CD4-positive, alpha-beta T cell (primary cell): Measurements from ENCODE around the gene WNT1. TPM values are rescaled to one million over a fixed set of nuclear protein-coding genes. Genes with fewer than 3 reads are reported as not detected.

Experiments used
- ATAC-seq: fragments of 200-7000 bp; cut with Tn5 transposase; one replicate; pipeline ENCODE4 v1.10.0; 2022; ENCODE audit warnings: mild to moderate bottlenecking; ENCODE audit not compliant: poor library complexity
- CTCF ChIA-PET: fragments of 350-600 bp; sonication (Branson Sonifier 250); formaldehyde crosslinking; loops from one replicate; lab custom pipeline; 2021; ENCODE audit warnings: antibody characterized with exemption, inconsistent platforms; lab: Charles Lee
- POLR2A ChIA-PET: fragments of 350-600 bp; sonication (Branson Sonifier 250); formaldehyde crosslinking; loops from one replicate; lab custom pipeline; 2021; ENCODE audit warnings: antibody characterized with exemption, inconsistent platforms; lab: Charles Lee
- DNase-seq, 14 experiments: peaks; one replicate each; pipeline ENCODE4 v3.0.0-alpha.2; 2013 to 2020; ENCODE audit warnings: mixed read lengths in 2 of 14
- H3K27ac ChIP-seq, 2 donors: one replicate each; pipeline versions ENCODE4 v1.5.1 to v1.7.0; 2013; ENCODE audit warnings: low read length in 2 of 2, low read depth in 1 of 2, mild to moderate bottlenecking in 1 of 2
- H3K27me3 ChIP-seq, 2 experiments: 1 replicate in 1 of 2; 2 replicates in 1 of 2; pipeline versions ENCODE4 v1.6.1 to v1.7.0; 2013; ENCODE audit warnings: low read length in 2 of 2, control low read depth in 1 of 2, mild to moderate bottlenecking in 1 of 2, moderate library complexity in 1 of 2; ENCODE audit not compliant: insufficient read depth in 2 of 2, control insufficient read depth in 1 of 2
- H3K36me3 ChIP-seq: one replicate; pipeline ENCODE4 v1.6.1; 2013; ENCODE audit warnings: low read length, control low read depth; ENCODE audit not compliant: insufficient read depth
- H3K4me1 ChIP-seq: one replicate; pipeline ENCODE4 v1.6.1; 2013; ENCODE audit warnings: low read length, control low read depth; ENCODE audit not compliant: insufficient read depth
- H3K4me3 ChIP-seq: one replicate; pipeline ENCODE4 v1.5.1; 2013; ENCODE audit warnings: mild to moderate bottlenecking, low read length, moderate library complexity
- H3K9me3 ChIP-seq, 2 experiments: 1 replicate in 1 of 2; 2 replicates in 1 of 2; pipeline versions ENCODE4 v1.6.1 to v1.7.0; 2013; ENCODE audit warnings: low read length in 2 of 2, mild to moderate bottlenecking in 2 of 2, control low read depth in 1 of 2, moderate library complexity in 1 of 2; ENCODE audit not compliant: control insufficient read depth in 1 of 2, insufficient read depth in 1 of 2
- H3K27ac Mint-ChIP-seq: one replicate; pipeline ENCODE4 v1.8.0; 2020; ENCODE audit warnings: mixed read lengths
- H3K27me3 Mint-ChIP-seq: one replicate; pipeline ENCODE4 v1.8.0; 2021; ENCODE audit warnings: mixed read lengths
- H3K36me3 Mint-ChIP-seq: one replicate; pipeline ENCODE4 v1.8.0; 2021; ENCODE audit warnings: low read depth, mixed read lengths
- H3K4me1 Mint-ChIP-seq: one replicate; pipeline ENCODE4 v1.8.0; 2021; ENCODE audit warnings: low read depth, mixed read lengths
- H3K4me3 Mint-ChIP-seq: one replicate; pipeline ENCODE4 v1.8.0; 2020; ENCODE audit warnings: mild to moderate bottlenecking, mixed read lengths
- H3K9me3 Mint-ChIP-seq: one replicate; pipeline ENCODE4 v1.8.0; 2020; ENCODE audit warnings: mixed read lengths
- intact Hi-C, 2 experiments: fragments of 100-400 bp; cut with DNase I in 1 of 2; cut with micrococcal nuclease in 1 of 2; formaldehyde crosslinking; loops; one replicate each; pipeline versions ENCODE4 v1.15.1 to v1.9.0; 2023 to 2025; cut with DNase I, micrococcal nuclease
- total RNA-seq, 174 experiments: library from RNA in 2 of 174; stranded (reverse) in 2 of 174; gene quantifications; one replicate each; pipeline ENCODE4 v1.2.3 and lab custom pipeline; 2021 to 2026
- TF ChIP-seq, protein P1 (sequence below): fragments of 200-600 bp; IDR thresholded peaks from one replicate; pipeline ENCODE4 v1.8.0; 2022; ENCODE audit warnings: antibody characterized with exemption, mild to moderate bottlenecking

The WNT1 gene
- total RNA-seq, 2 experiments from 2014 or later = 1.8 to 2.7 TPM

DNA sequence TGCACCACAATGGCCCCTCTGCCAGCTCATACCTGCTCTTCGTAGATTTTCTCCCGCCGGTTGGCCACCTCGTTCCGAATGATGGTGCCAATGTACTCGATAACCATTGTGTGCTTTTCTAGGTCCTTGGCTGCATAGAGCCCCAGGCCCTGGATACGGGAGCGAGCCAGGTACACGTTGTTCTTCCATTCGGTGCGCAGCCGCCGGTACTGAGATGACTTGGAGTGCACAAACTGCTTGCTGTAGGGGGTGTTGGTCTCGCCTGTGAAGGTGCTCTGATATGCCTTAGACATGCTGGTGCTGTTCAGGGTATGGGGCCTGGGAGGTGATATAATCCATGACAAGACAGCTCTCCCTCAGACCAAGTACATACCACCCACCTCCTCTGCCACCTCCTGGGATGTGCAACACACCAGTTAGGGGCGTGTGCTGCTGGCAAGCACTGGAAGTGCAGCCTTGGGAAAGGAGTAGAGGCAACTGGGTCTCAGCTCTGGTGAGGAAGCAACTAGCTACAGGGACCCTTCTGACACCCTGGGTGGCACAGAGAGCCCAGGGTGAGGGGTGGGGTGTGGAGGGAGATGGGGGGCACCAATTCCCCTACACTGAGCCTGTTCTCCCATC, 44.5 kb downstream of the WNT1 start:
- H3K4me3 Mint-ChIP-seq = peak overlapping the region; percentile 4
- TF ChIP-seq, protein P1, sequence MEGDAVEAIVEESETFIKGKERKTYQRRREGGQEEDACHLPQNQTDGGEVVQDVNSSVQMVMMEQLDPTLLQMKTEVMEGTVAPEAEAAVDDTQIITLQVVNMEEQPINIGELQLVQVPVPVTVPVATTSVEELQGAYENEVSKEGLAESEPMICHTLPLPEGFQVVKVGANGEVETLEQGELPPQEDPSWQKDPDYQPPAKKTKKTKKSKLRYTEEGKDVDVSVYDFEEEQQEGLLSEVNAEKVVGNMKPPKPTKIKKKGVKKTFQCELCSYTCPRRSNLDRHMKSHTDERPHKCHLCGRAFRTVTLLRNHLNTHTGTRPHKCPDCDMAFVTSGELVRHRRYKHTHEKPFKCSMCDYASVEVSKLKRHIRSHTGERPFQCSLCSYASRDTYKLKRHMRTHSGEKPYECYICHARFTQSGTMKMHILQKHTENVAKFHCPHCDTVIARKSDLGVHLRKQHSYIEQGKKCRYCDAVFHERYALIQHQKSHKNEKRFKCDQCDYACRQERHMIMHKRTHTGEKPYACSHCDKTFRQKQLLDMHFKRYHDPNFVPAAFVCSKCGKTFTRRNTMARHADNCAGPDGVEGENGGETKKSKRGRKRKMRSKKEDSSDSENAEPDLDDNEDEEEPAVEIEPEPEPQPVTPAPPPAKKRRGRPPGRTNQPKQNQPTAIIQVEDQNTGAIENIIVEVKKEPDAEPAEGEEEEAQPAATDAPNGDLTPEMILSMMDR = no peak
- H3K36me3 ChIP-seq = peaks cover 69% of the 10 kb centered on the region

GRCh38 chr12:49023812-49024211, 45.7 kb downstream of the WNT1 start:
- ChIA-PET POLR2A (no interaction called here), CTCF (interaction anchor here (2.0 kb wide), 1 partner anchor 36 kb away, joined by 4 read pairs; no protein-coding TSS in a partner anchor)
- Mint-ChIP-seq H3K36me3 (peaks cover 78% of the 10 kb centered on the region), H3K4me3 (no peak overlapping the region), H3K4me1 (peaks cover 11% of the 10 kb centered on the region), H3K27me3 (no peaks in the 10 kb centered on the region), H3K9me3 (no peaks in the 10 kb centered on the region), H3K27ac (no peak overlapping the region)
- no peaks in the 10 kb centered on the region for H3K9me3 ChIP-seq
- H3K36me3 ChIP-seq = peaks cover 80% of the 10 kb centered on the region
- ATAC-seq (no peak), DNase-seq (no peak)
- intact Hi-C loops = loop anchor here in 1 of 2 experiments (2.0 kb wide), 1 partner anchor 21 kb away; no protein-coding TSS in a partner anchor
- H3K4me3 ChIP-seq = no peak overlapping the region
- H3K27me3 ChIP-seq = no peaks in the 10 kb centered on the region
- no peak overlapping the region for H3K27ac ChIP-seq
- TF ChIP-seq, protein P1 = no peak
- peaks cover 13% of the 10 kb centered on the region for H3K4me1 ChIP-seq

More for the DNA sequence above, 44.5 kb downstream of the WNT1 start:
- no peak for DNase-seq
- Histone ChIP-seq H3K9me3 (no peaks in the 10 kb centered on the region), H3K27ac (no peak overlapping the region), H3K4me3 (no peak overlapping the region), H3K4me1 (peaks cover 20% of the 10 kb centered on the region), H3K27me3 (no peaks in the 10 kb centered on the region)
- no peaks in the 10 kb centered on the region for H3K27me3 Mint-ChIP-seq
- no peaks in the 10 kb centered on the region for H3K9me3 Mint-ChIP-seq
- H3K27ac Mint-ChIP-seq = peak overlapping the region; percentile 99
- ChIA-PET POLR2A (no interaction called here), CTCF (interaction anchor here (2.0 kb wide), 1 partner anchor 34 kb away, joined by 4 read pairs; no protein-coding TSS in a partner anchor)
- intact Hi-C loops = no loop called here
- H3K36me3 Mint-ChIP-seq = peaks cover 79% of the 10 kb centered on the region
- no peak for ATAC-seq
- H3K4me1 Mint-ChIP-seq = peaks cover 20% of the 10 kb centered on the region

DNA sequence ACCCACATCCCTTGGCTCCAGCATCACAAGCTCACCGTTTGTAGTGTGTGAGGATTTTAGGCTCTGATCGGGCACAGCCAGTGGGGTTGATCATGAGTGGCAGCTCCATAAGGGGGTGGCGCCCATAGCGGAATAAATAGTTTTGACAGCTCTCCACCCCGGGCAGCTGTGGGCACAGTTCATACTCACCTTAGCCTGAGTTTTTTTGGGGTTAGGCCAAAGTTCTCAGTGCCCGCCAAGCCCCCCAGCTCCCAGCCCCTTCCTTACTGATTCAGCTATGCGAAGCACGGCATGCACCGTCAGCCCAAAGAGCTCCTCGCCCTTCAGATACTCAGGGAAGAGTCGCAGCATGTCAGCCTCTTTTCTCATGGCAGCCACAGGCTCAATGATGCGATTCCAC, 46.4 kb downstream of the WNT1 start:
- POLR2A ChIA-PET = no interaction called here
- peak overlapping the region; percentile 74 for H3K27ac Mint-ChIP-seq
- H3K27me3 ChIP-seq = no peaks in the 10 kb centered on the region
- peak in 1 of 14 experiments; percentile 16 for DNase-seq
- TF ChIP-seq, protein P1 = no peak
- intact Hi-C loops = loop anchor here in 1 of 2 experiments (2.0 kb wide), 1 partner anchor 20 kb away; no protein-coding TSS in a partner anchor
- no peak overlapping the region for H3K4me3 Mint-ChIP-seq
- H3K4me1 ChIP-seq = peaks cover 6% of the 10 kb centered on the region
- H3K4me3 ChIP-seq = no peak overlapping the region
- no peaks in the 10 kb centered on the region for H3K9me3 Mint-ChIP-seq
- H3K4me1 Mint-ChIP-seq = peaks cover 6% of the 10 kb centered on the region
- no peak overlapping the region for H3K27ac ChIP-seq
- CTCF ChIA-PET = interaction anchor here (2.0 kb wide), 1 partner anchor 36 kb away, joined by 4 read pairs; no protein-coding TSS in a partner anchor
- no peaks in the 10 kb centered on the region for H3K27me3 Mint-ChIP-seq
- H3K36me3 Mint-ChIP-seq = peaks cover 81% of the 10 kb centered on the region
- H3K36me3 ChIP-seq = peaks cover 88% of the 10 kb centered on the region
- no peak for ATAC-seq
- no peaks in the 10 kb centered on the region for H3K9me3 ChIP-seq
